ENCODE measurements around the gene IKZF2.

GRCh38 chr2:213189001-213189899, 37.8 kb upstream of the IKZF2 start:
- TF ChIP-seq CTCF (conservative IDR thresholded peaks at IDR 0.05; ENCODE audit: low read length), result no peak
- no peak for TF ChIP-seq EZH2phosphoT487 (IDR thresholded peaks at IDR 0.05; ENCODE audit: borderline replicate concordance, low read depth, low read length)

Data from OCI-LY7 (cell line).